IPS-18c (cell line): ENCODE results near the gene DNM2.
"Not testable (repeated sequence)": the region's sequence is repeated elsewhere in the genome, so short reads cannot be mapped to it uniquely, and the experiment has no call there.

Source experiments
- H3K4me3 ChIP-seq: 2 replicates; pipeline ENCODE4 v1.7.0; 2013; ENCODE audit warnings: low read depth, mild to moderate bottlenecking, low read length, moderate library complexity; ENCODE audit not compliant: insufficient read depth
- H3K9me3 ChIP-seq: one replicate; pipeline ENCODE4 v1.6.1; 2013; ENCODE audit warnings: mild to moderate bottlenecking, low read length, moderate library complexity; ENCODE audit not compliant: control insufficient read depth, insufficient read depth

Gene DNM2

GRCh38 chr19:10874024-10874423 lies 156.1 kb downstream of the DNM2 start:
- no peak overlapping the region for H3K4me3 ChIP-seq

GRCh38 chr19:10876459-10877240 lies 158.8 kb downstream of the DNM2 start:
- Histone ChIP-seq H3K4me3 (no peak overlapping the region), H3K9me3 (no peaks in the 10 kb centered on the region)

More at GRCh38 chr19:10874024-10874423, 156.1 kb downstream of the DNM2 start:
- no peaks in the 10 kb centered on the region for H3K9me3 ChIP-seq

- H3K4me3 ChIP-seq, H3K9me3 ChIP-seq: not testable (repeated sequence)
These were observed 159.7 kb downstream of the DNM2 start for GRCh38 chr19:10877608-10878007.

GRCh38 chr19:10878253-10878652 lies 160.4 kb downstream of the DNM2 start:
- H3K4me3 ChIP-seq: no peak overlapping the region
- H3K9me3 ChIP-seq: no peaks in the 10 kb centered on the region
